ENCODE data around the gene TCAIM. TPM values are rescaled to one million over a fixed set of nuclear protein-coding genes. Genes with fewer than 3 reads are reported as not detected.
"Not testable (repeated sequence)": the region's sequence is repeated elsewhere in the genome, so short reads cannot be mapped to it uniquely, and the experiment has no call there.

TCAIM gene
- total RNA-seq, 2 donors from 2014 or later, result 16.9 to 18.8 TPM

GRCh38 chr3:44359146-44359751 lies 20.7 kb downstream of the TCAIM start:
- peaks cover 4 to 7% of the 10 kb centered on the region in 2 donors for H3K4me1 Mint-ChIP-seq (ENCODE audit: low read depth in 2 of 2)
- ATAC-seq, result no peak
- no peak overlapping the region for H3K27ac Mint-ChIP-seq
- H3K36me3 Mint-ChIP-seq, result peaks cover 10% of the 10 kb centered on the region
- no peaks in the 10 kb centered on the region for H3K27me3 Mint-ChIP-seq
- H3K4me3 Mint-ChIP-seq, result no peak overlapping the region
- H3K9me3 Mint-ChIP-seq, result no peaks in the 10 kb centered on the region
- no peak for DNase-seq (ENCODE audit: low spot score)

DNA sequence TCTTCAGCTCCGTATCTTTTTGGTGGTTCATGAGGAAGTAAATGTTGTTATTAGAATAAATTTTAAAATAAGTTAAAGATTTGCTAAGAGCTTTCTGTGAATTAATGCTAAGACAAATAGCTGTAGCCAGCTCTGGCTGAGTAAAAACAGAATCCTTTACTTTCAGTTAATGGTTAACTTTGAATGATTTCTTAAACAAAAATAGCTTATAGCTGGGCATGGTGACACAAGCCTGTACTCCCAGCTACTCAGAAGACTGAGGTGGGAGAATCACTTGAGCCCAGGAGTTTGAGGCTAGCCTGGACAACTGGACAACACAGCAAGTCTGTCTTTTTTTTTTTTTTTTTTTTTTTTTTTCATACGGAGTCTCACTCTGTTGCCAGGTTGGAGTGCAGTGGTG lies 25.0 kb downstream of the TCAIM start:
- no peak for ATAC-seq
- H3K4me3 Mint-ChIP-seq, result no peak overlapping the region

GRCh38 chr3:44365952-44366351 lies 27.4 kb downstream of the TCAIM start:
- Mint-ChIP-seq H3K4me3 (no peak overlapping the region), H3K36me3 (no peaks in the 10 kb centered on the region), H3K4me1 (ENCODE audit: low read depth in 2 of 2) (no peaks in the 10 kb centered on the region), H3K27ac (no peak overlapping the region), H3K9me3 (no peaks in the 10 kb centered on the region), H3K27me3 (no peaks in the 10 kb centered on the region)
- DNase-seq (ENCODE audit: low spot score), result no peak
- ATAC-seq, result no peak

More for the DNA sequence above, 25.0 kb downstream of the TCAIM start:
- DNase-seq (ENCODE audit: low spot score), result no peak
- Mint-ChIP-seq H3K4me1 (ENCODE audit: low read depth in 2 of 2) (no peaks in the 10 kb centered on the region), H3K9me3 (no peaks in the 10 kb centered on the region), H3K27me3 (no peaks in the 10 kb centered on the region), H3K36me3 (no peaks in the 10 kb centered on the region), H3K27ac (no peak overlapping the region)

DNA sequence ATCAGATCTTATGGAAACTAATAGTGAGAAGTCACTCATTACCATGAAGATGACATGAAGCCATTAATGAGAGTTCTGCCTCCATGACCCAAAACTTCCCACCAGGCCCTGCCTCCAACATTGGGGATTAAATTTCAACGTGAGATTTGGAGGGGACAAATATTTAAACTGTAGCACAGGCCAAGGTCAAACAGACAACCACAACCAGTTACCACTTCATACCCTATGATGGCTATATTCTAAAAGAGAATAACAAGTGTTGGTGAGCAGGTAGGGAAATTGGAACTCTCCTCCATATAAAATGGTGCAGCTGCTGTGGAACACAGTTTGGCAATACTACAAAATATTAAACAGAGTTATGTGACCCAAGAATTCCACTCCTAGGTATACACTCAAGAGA lies 36.9 kb downstream of the TCAIM start:
- peaks cover 11% of the 10 kb centered on the region for H3K36me3 Mint-ChIP-seq
- DNase-seq (ENCODE audit: low spot score) (no peak), ATAC-seq (no peak)
- no peaks in the 10 kb centered on the region for H3K4me1 Mint-ChIP-seq (ENCODE audit: low read depth in 2 of 2)
- H3K9me3 Mint-ChIP-seq, result no peaks in the 10 kb centered on the region
- H3K27me3 Mint-ChIP-seq, result peaks cover 0 to 2% of the 10 kb centered on the region in 2 donors
- H3K27ac Mint-ChIP-seq, result no peak overlapping the region
- no peak overlapping the region for H3K4me3 Mint-ChIP-seq

DNA sequence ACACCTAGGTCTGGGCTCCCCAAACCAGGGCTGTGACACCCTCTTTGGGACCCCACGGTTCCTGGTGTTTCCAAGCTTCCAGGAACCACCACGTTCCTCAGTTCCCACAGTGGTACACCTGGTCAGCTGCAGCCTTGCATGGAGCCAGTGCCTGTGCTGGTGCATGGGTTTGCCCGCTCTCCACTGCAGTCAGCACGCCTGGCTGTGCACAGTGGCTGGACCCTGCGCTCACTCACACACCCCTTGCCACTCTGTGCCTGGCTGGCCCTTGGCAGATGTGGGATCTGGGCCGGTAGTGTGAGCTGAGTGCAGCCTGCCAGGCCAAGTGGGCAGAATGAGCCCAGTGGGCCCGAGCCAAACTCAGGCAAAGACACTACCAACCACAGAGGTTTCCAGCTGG lies 48.8 kb downstream of the TCAIM start:
- peaks cover 0 to 3% of the 10 kb centered on the region in 2 donors for H3K4me1 Mint-ChIP-seq (ENCODE audit: low read depth in 2 of 2)

GRCh38 chr3:44392489-44392888 lies 53.9 kb downstream of the TCAIM start:
- Mint-ChIP-seq H3K4me3 (no peak overlapping the region), H3K4me1 (ENCODE audit: low read depth in 2 of 2) (peaks cover 0 to 3% of the 10 kb centered on the region in 2 donors), H3K36me3 (no peaks in the 10 kb centered on the region), H3K9me3 (peaks cover 3% of the 10 kb centered on the region), H3K27me3 (no peaks in the 10 kb centered on the region), H3K27ac (no peak overlapping the region)
- no peak for ATAC-seq
- DNase-seq (ENCODE audit: low spot score), result no peak

More for the DNA sequence above, 48.8 kb downstream of the TCAIM start:
- DNase-seq (ENCODE audit: low spot score) (no peak), ATAC-seq (no peak)
- H3K9me3 Mint-ChIP-seq, result peaks cover 1% of the 10 kb centered on the region
- no peak overlapping the region for H3K27ac Mint-ChIP-seq
- H3K27me3 Mint-ChIP-seq, result no peaks in the 10 kb centered on the region
- no peak overlapping the region for H3K4me3 Mint-ChIP-seq
- H3K36me3 Mint-ChIP-seq, result no peaks in the 10 kb centered on the region

DNA sequence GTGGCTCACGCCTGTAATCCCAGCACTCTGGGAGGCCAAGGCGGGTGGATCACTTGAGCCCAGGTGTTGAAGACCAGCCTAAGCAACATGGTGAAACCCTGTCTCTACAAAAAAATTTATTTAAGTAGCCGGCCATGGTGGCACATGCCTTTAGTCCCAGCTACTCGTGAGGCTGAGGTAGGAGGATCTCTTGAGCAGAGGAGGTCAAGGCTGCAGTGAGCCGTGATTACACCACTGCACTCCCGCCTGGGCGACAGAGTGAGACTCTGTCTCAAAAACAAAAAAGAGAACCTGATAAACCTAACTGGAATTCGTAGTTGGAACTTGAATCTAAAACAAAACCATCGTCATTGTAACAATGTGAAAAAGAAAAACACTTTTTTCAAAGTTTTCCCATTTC lies 57.1 kb downstream of the TCAIM start:
- H3K4me1 Mint-ChIP-seq (ENCODE audit: low read depth in 2 of 2), result peaks cover 0 to 3% of the 10 kb centered on the region in 2 donors
- H3K27ac Mint-ChIP-seq, result no peak overlapping the region
- no peaks in the 10 kb centered on the region for H3K27me3 Mint-ChIP-seq
- peaks cover 3% of the 10 kb centered on the region for H3K9me3 Mint-ChIP-seq
- H3K4me3 Mint-ChIP-seq, result no peak overlapping the region
- DNase-seq (ENCODE audit: low spot score) (no peak), ATAC-seq (no peak)
- H3K36me3 Mint-ChIP-seq, result no peaks in the 10 kb centered on the region

- DNase-seq (ENCODE audit: low spot score), result no peak
- Mint-ChIP-seq H3K9me3 (peaks cover 3% of the 10 kb centered on the region), H3K27ac (no peak overlapping the region), H3K4me3 (no peak overlapping the region), H3K36me3 (no peaks in the 10 kb centered on the region), H3K27me3 (no peaks in the 10 kb centered on the region), H3K4me1 (ENCODE audit: low read depth in 2 of 2) (peaks cover 0 to under 1% of the 10 kb centered on the region in 2 donors)
- ATAC-seq, result no peak
Measured at GRCh38 chr3:44396200-44397171, 57.9 kb downstream of the TCAIM start.

GRCh38 chr3:44398271-44398670 lies 59.7 kb downstream of the TCAIM start:
- not testable (repeated sequence) for H3K36me3 Mint-ChIP-seq; H3K27me3 Mint-ChIP-seq; H3K4me1 Mint-ChIP-seq (ENCODE audit: low read depth in 2 of 2); H3K9me3 Mint-ChIP-seq; H3K4me3 Mint-ChIP-seq; ATAC-seq; DNase-seq (ENCODE audit: low spot score); H3K27ac Mint-ChIP-seq

GRCh38 chr3:44398853-44399252 lies 60.3 kb downstream of the TCAIM start:
- no peaks in the 10 kb centered on the region for H3K9me3 Mint-ChIP-seq
- no peaks in the 10 kb centered on the region for H3K36me3 Mint-ChIP-seq
- H3K27ac Mint-ChIP-seq, result no peak overlapping the region
- H3K4me1 Mint-ChIP-seq (ENCODE audit: low read depth in 2 of 2), result peaks cover 0 to 4% of the 10 kb centered on the region in 2 donors
- ATAC-seq (no peak), DNase-seq (ENCODE audit: low spot score) (no peak)
- H3K27me3 Mint-ChIP-seq, result no peaks in the 10 kb centered on the region
- no peak overlapping the region for H3K4me3 Mint-ChIP-seq

DNA sequence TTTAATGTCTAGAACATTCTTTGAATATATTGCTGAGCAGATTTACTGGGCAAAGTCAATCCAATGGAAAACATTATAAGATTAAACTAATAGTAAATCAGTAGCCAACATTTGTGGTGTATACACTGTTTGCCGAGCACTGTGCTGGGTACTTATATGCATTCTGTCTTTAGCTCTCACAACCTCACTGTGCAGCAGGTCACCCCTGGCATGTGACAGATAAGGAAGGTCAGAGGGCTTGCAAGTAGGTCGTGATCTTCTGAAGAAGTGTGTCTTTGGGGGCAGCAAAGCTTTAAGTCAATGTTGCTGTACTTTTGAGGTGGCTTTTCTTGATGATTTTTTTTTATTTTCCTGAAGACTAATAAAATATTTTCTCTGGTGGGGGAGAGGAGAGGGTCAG lies 62.2 kb downstream of the TCAIM start:
- ATAC-seq (no peak), DNase-seq (ENCODE audit: low spot score) (no peak)
- Mint-ChIP-seq H3K27me3 (no peaks in the 10 kb centered on the region), H3K27ac (no peak overlapping the region), H3K9me3 (no peaks in the 10 kb centered on the region), H3K4me1 (ENCODE audit: low read depth in 2 of 2) (peaks cover 0 to 4% of the 10 kb centered on the region in 2 donors), H3K36me3 (no peaks in the 10 kb centered on the region), H3K4me3 (no peak overlapping the region)

GRCh38 chr3:44402548-44402947 lies 64.0 kb downstream of the TCAIM start:
- H3K36me3 Mint-ChIP-seq, result no peaks in the 10 kb centered on the region
- H3K9me3 Mint-ChIP-seq, result no peaks in the 10 kb centered on the region
- peaks cover 0 to 4% of the 10 kb centered on the region in 2 donors for H3K4me1 Mint-ChIP-seq (ENCODE audit: low read depth in 2 of 2)
- no peak for ATAC-seq
- DNase-seq (ENCODE audit: low spot score), result no peak
- H3K27me3 Mint-ChIP-seq, result no peaks in the 10 kb centered on the region
- H3K27ac Mint-ChIP-seq, result no peak overlapping the region
- H3K4me3 Mint-ChIP-seq, result no peak overlapping the region

DNA sequence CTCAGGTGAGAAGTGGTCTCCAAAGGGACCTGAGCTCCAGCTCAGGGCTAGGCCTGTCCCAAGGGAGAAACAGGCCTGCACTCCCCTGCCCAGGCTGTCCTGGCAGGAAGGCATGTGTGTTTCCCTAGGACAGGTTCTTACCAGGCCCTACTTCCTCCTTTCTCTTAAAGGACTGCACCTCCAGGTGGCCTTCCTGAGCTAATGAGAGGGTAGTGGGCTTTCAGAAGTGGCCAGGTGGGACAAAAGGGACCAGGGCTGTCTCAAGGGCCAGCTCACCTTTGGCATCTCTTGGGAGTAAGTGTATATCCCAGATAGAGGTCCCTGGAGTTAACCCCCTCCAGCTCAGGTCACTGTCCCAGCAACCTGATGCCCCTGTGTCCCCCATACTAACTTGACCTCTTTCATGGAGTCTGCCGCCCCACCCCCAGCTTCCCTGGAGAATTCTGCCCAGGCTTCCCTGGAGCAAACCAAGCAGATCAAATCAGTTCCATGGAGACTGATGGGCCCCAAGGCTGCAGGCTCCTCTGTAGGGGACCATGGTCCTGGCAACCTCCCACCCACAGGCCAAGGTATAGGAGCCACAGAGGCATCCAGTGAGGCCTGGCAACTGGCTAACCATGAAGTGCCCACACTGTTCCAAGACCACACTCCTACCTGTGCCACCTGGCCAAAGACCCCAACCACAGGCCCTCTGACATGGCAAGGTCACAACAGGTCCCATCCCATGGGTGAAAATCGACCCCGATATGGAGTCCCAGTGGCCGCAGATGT lies 71.3 kb downstream of the TCAIM start:
- no peak overlapping the region for H3K27ac Mint-ChIP-seq
- H3K4me1 Mint-ChIP-seq (ENCODE audit: low read depth in 2 of 2), result peaks cover 5 to 9% of the 10 kb centered on the region in 2 donors
- H3K4me3 Mint-ChIP-seq, result no peak overlapping the region
- no peaks in the 10 kb centered on the region for H3K9me3 Mint-ChIP-seq
- DNase-seq (ENCODE audit: low spot score) (no peak), ATAC-seq (no peak)
- H3K27me3 Mint-ChIP-seq, result no peaks in the 10 kb centered on the region
- H3K36me3 Mint-ChIP-seq, result no peaks in the 10 kb centered on the region
